GM19467 (cell line): ENCODE measurements around the gene AJUBA.
"Not testable (repeated sequence)": the region's sequence is repeated elsewhere in the genome, so short reads cannot be mapped to it uniquely, and the experiment has no call there.

Experiments
- ATAC-seq: cut with Tn5 transposase; IDR thresholded peaks from one replicate; pipeline ENCODE4 v1.9.1; 2021; ENCODE audit warnings: mild to moderate bottlenecking, moderate library complexity; ENCODE audit not compliant: unreplicated experiment

Gene AJUBA

DNA sequence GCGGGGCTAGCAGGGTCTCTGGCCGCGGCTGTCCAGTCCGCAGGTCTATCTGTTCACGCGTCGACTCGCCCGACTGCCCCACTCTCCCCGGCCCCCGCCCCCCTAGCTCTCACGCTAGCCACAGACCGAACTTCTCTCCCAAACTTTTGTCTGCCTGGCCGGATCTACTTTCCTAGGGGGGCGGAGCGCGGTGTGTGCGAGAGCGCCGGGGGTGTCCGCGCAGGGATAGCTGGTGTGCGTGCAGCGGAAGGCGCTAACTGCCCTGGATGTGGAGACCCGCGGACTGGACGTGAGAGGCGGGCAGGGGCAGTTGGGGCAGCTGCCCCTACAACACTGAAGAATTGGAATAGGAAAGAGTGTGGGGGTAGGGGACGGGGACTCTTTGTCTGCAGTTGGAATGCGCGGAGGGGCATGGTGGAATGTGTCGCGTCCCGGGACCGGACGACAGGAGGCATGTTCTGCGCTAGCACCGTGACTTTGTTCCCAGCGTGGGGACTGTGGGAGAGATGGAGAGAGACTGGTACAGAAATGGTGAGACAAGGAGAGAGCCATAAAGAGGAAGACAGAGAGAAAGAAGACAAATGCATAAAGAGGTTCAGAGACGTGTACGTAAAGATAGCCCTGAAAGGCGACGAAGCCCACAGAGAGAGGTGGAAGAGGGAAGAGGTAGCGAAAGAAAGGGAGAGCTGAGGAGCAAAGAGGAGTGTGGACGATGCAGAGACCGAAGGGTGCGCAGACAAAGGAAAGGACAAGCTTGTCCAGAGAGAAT lies at the start of gene AJUBA:
Gene AJUBA (minus strand): TSS at position 75 of the 769 bp plus-strand sequence. CDS start 285 bp downstream, outside the sequence.
- ATAC-seq = no peak

DNA sequence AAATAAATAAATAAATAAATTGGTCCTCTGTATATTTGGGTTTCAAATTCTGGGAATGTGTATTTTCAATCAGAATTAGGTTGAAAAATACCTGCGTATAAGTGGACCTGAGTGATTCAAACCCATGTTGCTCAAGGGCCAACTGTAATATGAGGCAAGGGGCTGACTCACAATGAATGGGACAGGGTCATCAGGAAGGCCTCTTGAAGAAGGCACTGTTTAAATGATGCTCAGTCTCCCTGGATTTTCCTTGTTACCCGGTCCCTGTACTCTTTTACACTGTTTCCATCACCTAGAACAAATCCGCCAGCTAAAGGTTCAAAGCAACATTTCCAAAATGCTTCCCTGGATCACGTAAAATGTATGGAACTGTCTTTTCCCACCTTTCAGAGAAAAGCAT lies 48.6 kb upstream of the AJUBA start:
- no peak for ATAC-seq

DNA sequence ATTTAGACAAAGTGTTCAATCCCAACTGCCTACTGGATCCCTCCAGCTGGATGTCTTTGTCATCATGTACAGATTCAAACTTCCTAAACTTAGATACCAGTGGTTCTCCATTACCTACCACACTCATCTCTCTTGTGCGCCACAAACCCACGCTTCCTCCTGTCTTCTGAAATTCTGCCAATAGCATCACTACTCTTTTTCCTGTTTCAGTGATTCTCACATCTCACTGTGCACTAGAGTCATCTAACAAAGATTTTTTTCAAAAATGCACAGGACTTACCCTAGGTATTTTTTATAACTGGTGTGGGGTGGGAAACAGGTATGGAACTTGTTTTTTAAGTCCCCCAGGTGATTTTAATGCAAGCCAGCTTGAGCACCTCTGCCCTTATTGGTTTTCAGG lies 46.4 kb upstream of the AJUBA start:
- no peak for ATAC-seq

DNA sequence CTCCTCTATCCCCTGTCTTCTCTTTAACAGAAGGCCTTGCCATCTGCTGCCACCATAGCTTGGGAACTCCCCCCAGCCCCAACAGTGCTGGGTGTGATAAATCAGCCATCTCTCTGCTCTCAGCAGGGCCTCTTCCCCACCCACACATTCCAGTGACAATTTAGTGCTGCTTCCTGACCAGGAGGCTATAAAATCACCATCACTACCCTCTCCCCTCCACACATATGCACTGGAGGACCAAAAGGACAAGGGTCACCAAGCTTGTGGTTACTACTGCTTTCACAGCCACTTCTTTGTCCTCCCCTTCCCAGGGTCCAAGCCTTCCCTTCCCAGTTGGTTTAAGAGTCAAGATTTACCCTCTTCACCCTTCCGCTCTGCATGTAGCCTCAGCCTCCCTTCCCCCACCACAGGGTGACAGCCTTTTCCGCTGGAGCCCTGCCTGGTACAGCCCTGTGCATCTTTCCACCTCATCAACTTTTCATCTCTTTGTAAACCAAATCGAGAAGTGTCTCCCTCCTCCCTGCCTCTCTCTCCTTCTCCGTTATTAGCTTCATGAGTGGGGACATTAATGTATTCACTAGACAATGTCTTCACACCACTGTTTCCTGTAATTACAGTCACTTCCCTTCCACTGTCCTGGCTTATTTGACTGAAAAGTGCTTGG lies 42.9 kb upstream of the AJUBA start:
- ATAC-seq = no peak

DNA sequence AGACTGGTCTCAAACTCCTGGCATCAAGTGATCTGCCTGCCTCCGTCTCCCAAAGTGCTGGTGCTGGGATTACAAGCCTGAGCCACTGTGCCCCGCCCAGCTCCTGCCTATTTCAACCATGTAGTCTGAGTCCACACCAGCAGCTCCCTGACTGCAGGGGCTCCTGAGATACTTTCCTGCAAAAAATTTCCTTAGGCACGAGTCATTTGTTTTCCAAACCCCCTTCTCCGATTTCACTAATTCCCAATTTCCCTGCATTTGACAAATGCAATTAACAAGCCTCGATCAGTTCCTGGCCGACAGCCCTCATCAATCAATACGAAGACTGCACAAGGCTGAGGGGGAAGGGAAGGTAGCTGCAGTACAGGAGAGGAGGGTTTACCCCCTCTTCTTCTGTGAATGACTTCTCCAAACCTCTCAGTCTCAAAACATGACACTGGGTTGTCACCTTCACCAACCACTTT lies 42.3 kb upstream of the AJUBA start:
- no peak for ATAC-seq

DNA sequence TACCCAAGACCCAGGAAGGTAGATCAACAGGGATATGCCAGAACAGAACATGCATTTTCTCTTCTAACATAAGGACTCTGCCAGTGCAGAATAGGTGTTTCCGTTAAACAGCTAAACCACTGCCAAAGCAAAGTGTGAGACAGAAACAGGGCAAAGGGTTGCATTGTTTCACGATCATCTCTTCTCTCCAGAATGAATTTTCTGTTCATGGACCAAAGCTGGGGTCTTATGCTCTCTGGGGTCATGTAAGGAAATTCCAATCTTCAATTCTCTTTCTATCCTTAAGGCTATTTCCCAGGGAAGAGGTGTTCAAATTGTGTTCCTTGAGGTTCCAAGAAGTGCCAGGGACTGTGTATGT lies 41.4 kb upstream of the AJUBA start:
- no peak for ATAC-seq

DNA sequence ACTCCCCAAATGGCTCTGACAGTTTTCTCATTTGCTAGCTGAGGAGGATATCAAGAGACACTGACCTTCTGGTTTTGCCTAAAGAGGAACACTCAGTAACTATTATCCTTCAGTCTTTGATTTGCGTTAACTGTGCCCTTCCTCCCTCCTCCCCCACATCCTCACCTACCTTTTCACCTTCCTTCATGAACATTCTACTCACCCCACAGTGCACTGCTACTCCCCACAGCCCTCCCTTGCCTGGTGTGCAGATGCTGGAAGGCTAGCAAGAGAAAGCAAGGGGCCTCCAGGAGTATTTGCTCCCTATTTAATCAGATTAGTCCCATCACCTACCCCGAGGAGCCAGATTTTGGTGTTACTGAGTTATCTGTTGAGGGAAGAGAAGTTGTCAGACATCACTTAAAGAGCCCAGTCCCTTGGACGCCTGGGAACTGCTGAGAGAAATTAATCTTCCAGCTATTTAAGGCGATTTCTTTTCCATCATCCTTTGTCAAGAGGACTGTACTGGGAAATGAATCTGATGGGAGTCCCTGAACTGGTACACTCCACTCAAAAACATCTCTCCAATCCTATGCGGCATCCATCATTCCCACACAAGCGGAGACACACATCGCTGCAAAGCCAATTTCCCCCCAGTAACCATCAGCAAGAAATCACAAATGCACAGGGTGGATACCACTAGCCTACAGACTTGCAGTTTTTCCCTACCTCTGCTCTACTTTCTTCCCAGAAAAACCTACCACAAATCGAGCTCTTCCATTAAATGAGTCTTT lies 40.9 kb upstream of the AJUBA start:
- ATAC-seq = no peak

DNA sequence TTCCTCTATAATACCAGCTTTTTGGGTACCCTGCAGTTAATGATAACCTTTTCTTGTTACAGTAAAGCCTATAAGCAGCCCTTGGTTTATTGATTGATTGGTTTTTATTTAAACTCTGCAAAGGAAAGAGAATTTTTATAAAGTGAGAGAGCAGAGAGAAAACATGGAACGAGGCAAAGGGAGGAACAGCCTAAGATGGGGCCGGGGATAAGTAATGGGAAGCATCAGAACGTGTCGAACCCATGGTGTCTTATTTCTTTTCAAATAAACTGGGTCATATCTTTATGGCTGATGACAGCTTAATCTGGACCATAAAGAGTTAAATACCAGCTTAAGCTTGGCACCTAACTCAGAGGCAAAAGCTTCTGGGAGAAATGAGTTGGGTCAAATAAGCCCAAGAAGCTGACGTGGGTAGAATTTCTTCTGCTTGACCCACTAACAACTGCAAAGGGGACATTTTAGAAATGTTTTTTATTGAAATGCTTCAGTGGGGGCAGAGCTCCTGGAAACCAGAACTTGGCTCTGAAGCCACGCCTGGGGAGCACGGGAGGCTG lies 39.6 kb upstream of the AJUBA start:
- no peak for ATAC-seq

DNA sequence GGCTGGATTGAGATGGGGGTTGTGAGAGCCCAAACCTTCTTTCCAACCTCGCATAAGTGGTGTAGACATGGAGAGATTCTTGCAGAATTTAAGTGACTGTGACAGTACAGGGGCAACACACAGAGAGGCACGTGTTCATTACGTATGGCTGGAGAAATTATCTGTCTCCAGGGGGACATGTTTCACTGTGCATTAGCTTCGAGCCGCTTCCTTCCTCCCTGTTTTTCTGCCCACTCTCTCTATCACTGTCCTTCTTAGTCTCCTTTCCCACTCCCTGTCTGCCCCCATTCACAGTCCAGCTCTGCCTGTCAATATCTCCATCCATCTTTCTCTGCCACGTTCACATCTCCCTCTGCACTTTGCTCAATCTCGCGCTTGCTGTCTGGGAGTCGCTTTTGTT lies 39.1 kb upstream of the AJUBA start:
- no peak for ATAC-seq

DNA sequence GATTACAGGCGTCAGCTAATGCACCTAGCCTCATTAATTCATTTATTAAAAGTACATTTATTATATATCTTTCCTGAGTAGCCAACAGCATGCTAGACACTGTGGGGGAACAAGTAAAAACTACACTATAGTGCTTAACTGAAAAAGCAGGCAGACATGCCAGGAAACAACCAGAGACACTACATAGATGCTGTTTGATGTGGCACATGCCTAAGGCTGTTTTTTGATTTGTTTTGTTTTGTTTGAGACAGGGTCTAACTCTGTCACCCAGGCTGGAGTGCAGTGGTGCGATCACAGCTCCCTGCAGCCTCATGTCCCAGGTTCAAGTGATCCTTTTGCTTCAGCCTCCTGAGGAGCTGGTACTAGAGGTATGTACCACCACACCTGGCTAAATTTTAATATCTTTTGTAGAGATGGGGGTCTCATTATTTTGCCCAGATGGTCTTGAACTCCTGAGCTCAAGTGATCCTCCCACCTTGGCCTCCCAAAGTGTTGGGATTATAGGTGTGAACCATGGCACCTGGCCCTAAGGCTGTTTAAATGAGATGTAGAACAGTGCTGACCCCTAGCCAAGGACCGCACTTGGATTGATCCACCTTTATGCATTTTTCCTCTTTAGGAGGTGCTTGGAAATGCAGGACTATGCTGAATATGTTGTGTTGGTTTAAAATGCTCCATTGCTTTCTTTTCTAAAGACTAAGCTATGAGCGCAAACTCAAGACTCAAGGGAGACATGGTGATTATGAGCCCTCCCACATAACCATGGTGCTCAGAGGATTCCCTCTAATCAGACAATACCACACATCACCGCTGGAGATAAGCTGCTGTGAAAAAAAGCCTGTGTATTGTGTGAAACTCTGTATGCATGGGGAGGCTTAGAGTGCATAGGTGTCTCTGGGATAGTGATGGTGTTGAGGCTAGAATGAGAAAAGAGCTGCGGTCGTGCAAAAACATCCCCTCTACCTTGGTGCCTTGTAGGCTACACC lies 38.1 kb upstream of the AJUBA start:
- ATAC-seq = no peak

DNA sequence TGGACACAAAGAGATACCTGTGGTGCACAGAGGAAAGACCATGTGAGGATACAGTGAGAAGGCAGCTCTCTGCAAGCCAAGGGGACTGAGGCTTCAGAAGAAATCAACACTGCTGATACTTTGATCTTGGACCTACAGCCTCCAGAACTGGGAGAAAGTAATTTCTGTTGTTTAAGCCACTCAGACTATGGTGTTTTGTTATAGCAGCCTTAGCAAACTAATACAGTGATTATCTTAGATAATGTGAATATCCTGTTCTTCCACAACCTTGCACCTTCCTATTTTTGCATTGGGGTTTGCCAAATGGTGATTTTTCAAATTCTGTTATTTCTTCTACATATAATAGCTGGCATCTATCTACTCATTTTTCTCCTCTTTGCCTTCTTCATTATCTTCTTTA lies 35.8 kb upstream of the AJUBA start:
- ATAC-seq = no peak

DNA sequence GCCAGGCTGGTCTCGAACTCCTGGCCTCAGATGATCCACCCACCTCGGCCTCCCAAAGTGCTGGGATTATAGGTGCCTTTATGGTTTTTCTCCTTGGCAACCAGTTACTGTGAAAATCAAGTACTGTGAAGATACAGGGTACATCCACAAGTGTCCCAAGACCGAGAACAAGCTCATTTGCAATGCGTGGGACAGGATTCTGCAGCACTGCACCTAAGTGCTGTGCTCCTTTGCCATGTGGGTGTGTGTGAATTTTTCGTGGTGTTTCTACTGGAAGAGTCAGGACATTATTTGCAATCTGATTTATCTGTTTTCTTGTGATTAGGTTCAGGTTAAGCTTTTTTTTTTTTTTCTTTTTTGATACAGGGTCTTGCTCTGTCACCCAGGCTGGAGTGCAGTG lies 34.7 kb upstream of the AJUBA start:
- no peak for ATAC-seq

DNA sequence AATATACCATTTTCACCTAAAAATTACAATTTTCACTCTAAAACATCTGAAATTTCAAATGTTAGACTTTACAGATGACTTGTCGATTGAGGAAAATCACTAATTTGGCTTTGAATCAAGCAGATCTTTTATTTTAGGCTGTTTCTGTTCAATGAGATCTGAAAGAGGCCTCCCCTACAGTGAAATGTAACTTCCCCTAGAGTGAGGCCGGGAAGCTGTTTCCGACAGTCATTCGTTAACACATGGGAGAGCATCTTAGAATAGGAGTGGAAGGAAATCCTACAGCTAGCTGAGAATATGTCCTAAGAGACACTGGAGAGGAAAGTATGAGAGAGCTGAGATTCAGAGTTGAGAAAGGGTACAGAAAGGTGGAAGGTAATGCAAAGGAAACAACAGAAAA lies 33.3 kb upstream of the AJUBA start:
- ATAC-seq = no peak

DNA sequence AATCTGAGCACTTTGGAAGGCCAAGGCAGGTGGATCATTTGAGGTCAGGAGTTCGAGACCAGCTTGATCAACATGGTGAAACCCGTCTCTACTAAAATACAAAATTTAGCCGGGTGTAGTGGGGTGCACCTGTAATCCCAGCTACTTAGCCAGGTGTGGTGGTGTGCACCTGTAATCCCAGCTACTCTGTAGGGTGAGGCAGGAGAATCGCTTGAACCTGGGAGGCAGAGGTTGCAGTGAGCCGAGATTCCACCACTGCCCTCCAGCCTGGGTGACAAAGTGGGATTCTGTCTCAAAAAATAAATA lies 31.4 kb upstream of the AJUBA start:
- not testable (repeated sequence) for ATAC-seq

DNA sequence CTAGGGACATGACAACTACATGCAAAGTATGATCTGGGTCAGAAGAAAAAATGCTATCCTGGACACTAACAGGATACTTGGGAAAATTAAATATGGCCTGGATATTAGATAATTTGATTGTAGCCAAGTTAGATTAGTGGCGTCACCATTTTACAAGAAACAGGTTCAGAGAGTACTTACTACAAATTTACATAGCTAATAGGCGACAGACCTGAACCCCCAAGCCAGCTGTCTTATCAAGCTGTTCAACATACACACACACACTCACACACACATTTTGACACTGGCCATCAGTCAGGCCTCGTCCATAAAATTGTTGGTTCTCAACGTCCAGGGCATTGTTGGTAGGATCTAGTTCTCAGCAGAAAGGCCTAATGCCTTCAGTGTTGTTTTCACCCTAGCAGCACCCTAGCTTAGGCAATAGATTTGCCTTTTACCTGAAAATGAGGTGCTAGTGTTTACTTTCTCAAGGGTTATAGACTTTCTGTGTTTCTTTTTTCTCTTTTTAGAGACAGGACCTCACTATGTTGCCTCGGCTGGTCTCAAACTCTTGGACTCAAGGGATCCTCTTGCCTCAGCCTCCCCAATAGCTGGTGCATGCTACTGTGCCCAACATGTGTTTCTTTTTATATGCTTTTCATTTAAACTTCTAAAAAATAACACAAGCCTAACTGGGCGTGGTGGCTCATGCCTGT lies 30.9 kb upstream of the AJUBA start:
- no peak for ATAC-seq

DNA sequence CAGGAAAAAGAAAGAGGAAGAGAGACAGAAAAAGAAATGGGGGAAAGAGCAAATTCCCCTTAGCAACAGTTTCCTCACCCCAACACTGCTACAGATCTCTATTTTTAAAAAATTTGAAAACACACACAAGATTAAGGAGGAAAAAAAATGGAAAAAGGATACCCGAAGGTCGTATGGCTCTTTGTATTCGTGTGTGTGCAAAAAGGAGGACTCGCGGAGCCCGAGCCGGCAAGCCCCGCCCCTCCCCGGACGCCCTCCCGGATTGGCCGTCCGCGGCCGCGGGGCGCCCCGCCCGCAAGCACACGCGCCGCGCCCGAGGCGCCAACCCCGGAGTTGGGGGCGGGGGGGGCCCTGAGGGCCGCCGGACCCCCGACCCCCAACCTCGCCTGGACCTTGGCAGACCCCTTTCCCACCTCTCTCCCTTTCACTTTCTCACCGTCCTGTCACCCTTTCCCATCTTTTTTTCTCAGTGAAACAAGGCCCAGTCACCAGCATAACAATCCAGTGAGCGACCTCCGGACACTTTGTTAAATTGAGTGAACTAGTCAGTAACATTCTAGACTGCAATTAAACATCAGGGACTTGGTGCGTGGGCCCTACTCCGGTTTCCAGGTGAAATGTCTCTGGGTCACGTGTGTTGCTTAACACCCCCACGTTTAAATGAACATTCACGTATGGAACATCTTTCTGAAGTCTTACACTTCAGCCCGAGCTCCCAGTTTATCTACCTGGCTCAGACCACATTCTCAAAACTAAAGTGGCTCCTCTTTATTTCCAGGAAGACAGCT lies 27.8 kb upstream of the AJUBA start, which contains the start of gene C14orf93:
Gene C14orf93 (minus strand): TSS at position 205 of the 788 bp plus-strand sequence. CDS start 11,120 bp downstream, outside the sequence.
- no peak for ATAC-seq

DNA sequence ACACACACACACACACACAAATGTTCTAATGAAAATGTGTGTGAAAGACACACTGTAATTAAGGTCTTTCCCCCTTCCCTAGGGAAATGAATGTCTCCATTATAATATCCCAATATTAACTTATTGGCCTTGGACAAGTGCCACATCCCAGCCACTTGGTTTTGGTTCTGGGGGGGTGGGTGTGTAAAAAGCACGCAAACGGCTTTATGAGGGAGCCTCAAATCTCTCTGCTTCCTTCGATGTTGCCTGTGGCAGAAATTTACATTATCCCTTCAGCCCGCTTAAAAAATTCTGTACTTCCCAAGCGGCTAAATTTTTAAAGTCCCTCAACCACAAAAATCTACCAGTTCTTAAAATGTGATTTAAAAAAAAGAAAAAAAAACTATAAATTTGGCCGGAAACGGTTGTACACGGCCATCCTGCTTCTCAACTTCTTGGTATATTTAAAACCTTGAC lies 27.2 kb upstream of the AJUBA start:
- no peak for ATAC-seq

DNA sequence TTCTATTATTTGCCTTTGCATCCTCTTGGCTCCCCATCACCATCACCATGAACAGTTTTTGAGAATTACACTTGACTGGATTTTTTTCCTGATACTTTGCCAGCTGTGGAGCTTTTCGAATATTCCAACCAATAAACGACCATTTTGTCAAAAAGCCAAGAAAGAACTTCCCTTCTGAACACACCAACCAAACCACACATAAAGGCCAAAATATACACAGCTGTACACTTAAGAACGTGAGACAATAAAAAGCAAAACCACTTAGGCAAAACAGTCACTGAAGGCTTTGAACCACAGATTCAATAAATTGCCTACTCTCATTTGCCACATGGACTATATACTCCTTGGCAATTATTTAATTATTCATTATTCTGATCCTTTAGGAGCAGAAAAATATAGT lies 26.5 kb upstream of the AJUBA start:
- ATAC-seq = no peak
